H9 (cell line): ENCODE data around the gene PHLPP2. TPM values are rescaled to one million over a fixed set of nuclear protein-coding genes. Genes with fewer than 3 reads are reported as not detected.

Source experiments
- DNase-seq: peaks from one replicate; pipeline ENCODE4 v3.0.0-alpha.2; 2017
- H2AFZ ChIP-seq: one replicate; pipeline ENCODE4 v1.6.1; 2013; ENCODE audit warnings: mild to moderate bottlenecking, low read length, control low read depth, moderate library complexity
- H2AK5ac ChIP-seq: 2 replicates; pipeline ENCODE4 v1.6.1; 2013; ENCODE audit warnings: low read length, control low read depth, mixed read lengths; ENCODE audit not compliant: insufficient read length
- H2BK120ac ChIP-seq: one replicate; pipeline ENCODE4 v1.6.1; 2013; ENCODE audit warnings: low read depth, mild to moderate bottlenecking, low read length, control low read depth, inconsistent platforms; ENCODE audit not compliant: poor library complexity, severe bottlenecking
- H2BK12ac ChIP-seq: 2 replicates; pipeline ENCODE4 v1.6.1; 2013; ENCODE audit warnings: low read length, control low read depth, mixed read lengths, low read depth; ENCODE audit not compliant: insufficient read length
- H2BK15ac ChIP-seq: 2 replicates; pipeline ENCODE4 v1.6.1; 2013; ENCODE audit warnings: low read depth, low read length, control low read depth
- H2BK20ac ChIP-seq: one replicate; pipeline ENCODE4 v1.6.1; 2013; ENCODE audit warnings: low read depth, mild to moderate bottlenecking, low read length, control low read depth, inconsistent platforms; ENCODE audit not compliant: poor library complexity, severe bottlenecking
- H2BK5ac ChIP-seq: 2 replicates; pipeline ENCODE4 v1.6.1; 2013; ENCODE audit warnings: low read length, control low read depth, mixed read lengths; ENCODE audit not compliant: insufficient read length
- H3K14ac ChIP-seq: 2 replicates; pipeline ENCODE4 v1.6.1; 2013; ENCODE audit warnings: low read length, control low read depth; ENCODE audit not compliant: insufficient read depth
- H3K18ac ChIP-seq: 2 replicates; pipeline ENCODE4 v1.6.1; 2013; ENCODE audit warnings: low read depth, mild to moderate bottlenecking, mixed read lengths, low read length, control low read depth; ENCODE audit not compliant: insufficient read length
- H3K23ac ChIP-seq: 2 replicates; pipeline ENCODE4 v1.6.1; 2013; ENCODE audit warnings: low read length, control low read depth, mixed read lengths, low read depth; ENCODE audit not compliant: insufficient read length
- H3K23me2 ChIP-seq: 2 replicates; pipeline ENCODE4 v1.6.1; 2013; ENCODE audit warnings: low read depth, mild to moderate bottlenecking, mixed read lengths, low read length, control low read depth; ENCODE audit not compliant: insufficient read length, poor library complexity, severe bottlenecking
- H3K27ac ChIP-seq: 2 replicates; pipeline ENCODE4 v1.5.1; 2013; ENCODE audit warnings: low read length, control low read depth, mixed read lengths, low read depth; ENCODE audit not compliant: insufficient read length
- H3K27me3 ChIP-seq: 2 replicates; pipeline ENCODE4 v1.6.1; 2013; ENCODE audit warnings: low read length, control low read depth, inconsistent platforms; ENCODE audit not compliant: insufficient read depth
- H3K4ac ChIP-seq: 2 replicates; pipeline ENCODE4 v1.6.1; 2013; ENCODE audit warnings: low read depth, mild to moderate bottlenecking, control low read depth, inconsistent platforms, low read length, moderate library complexity
- H3K4me1 ChIP-seq: 2 replicates; pipeline ENCODE4 v1.6.1; 2013; ENCODE audit warnings: low read length, control low read depth, inconsistent platforms; ENCODE audit not compliant: insufficient read depth
- H3K4me2 ChIP-seq: 2 replicates; pipeline ENCODE4 v1.6.1; 2013; ENCODE audit warnings: low read length, control low read depth, mixed read lengths; ENCODE audit not compliant: insufficient read length, insufficient read depth
- H3K56ac ChIP-seq: 2 replicates; pipeline ENCODE4 v1.6.1; 2013; ENCODE audit warnings: low read depth, mild to moderate bottlenecking, mixed read lengths, low read length, control low read depth; ENCODE audit not compliant: insufficient read length
- H3K79me1 ChIP-seq: 2 replicates; pipeline ENCODE4 v1.6.1; 2013; ENCODE audit warnings: low read depth, mild to moderate bottlenecking, moderate library complexity, low read length, control low read depth, inconsistent platforms; ENCODE audit not compliant: insufficient read depth, poor library complexity, severe bottlenecking
- H3K79me2 ChIP-seq: 2 replicates; pipeline ENCODE4 v1.6.1; 2013; ENCODE audit warnings: low read length, control low read depth, inconsistent platforms; ENCODE audit not compliant: insufficient read depth
- H3K9ac ChIP-seq: 2 replicates; pipeline ENCODE4 v1.6.1; 2013; ENCODE audit warnings: low read length, control low read depth, mixed read lengths; ENCODE audit not compliant: insufficient read length; ENCODE audit errors: extremely low read depth
- H3K9me3 ChIP-seq: one replicate; pipeline ENCODE4 v1.6.1; 2013; ENCODE audit warnings: low read depth, low read length, inconsistent platforms; ENCODE audit not compliant: control insufficient read depth
- H3T11ph ChIP-seq: one replicate; pipeline ENCODE4 v1.6.1; 2013; ENCODE audit warnings: mild to moderate bottlenecking, low read length, control low read depth, inconsistent platforms
- H4K20me1 ChIP-seq: one replicate; pipeline ENCODE4 v1.6.1; 2013; ENCODE audit not compliant: control insufficient read depth, insufficient read length, insufficient read depth
- H4K5ac ChIP-seq: 2 replicates; pipeline ENCODE4 v1.6.1; 2013; ENCODE audit warnings: low read depth, mild to moderate bottlenecking, mixed read lengths, low read length, control low read depth; ENCODE audit not compliant: insufficient read length
- H4K8ac ChIP-seq: replicated peaks from 2 replicates; pipeline ENCODE4 v1.6.1; 2013; ENCODE audit warnings: low read length, control low read depth, mixed read lengths, low read depth; ENCODE audit not compliant: insufficient read length
- H4K91ac ChIP-seq: 2 replicates; pipeline ENCODE4 v1.6.1; 2013; ENCODE audit warnings: low read depth, mild to moderate bottlenecking, moderate library complexity, mixed read lengths, low read length, control low read depth; ENCODE audit not compliant: insufficient read length
- H3K27ac Mint-ChIP-seq, 3 experiments: 2 replicates in 2 of 3; 3 replicates in 1 of 3; pipeline ENCODE4 v1.8.0; 2020 to 2021; ENCODE audit warnings: mixed read lengths in 3 of 3, mild to moderate bottlenecking in 1 of 3, moderate library complexity in 1 of 3
- H3K27me3 Mint-ChIP-seq: 2 replicates; pipeline ENCODE4 v1.8.0; 2021; ENCODE audit warnings: low read depth, mild to moderate bottlenecking, moderate library complexity, mixed read lengths
- H3K36me3 Mint-ChIP-seq, 3 experiments: 2 replicates in 2 of 3; 3 replicates in 1 of 3; pipeline ENCODE4 v1.8.0; 2020 to 2021; ENCODE audit warnings: low read depth in 3 of 3, mixed read lengths in 3 of 3; ENCODE audit not compliant: insufficient read depth in 1 of 3
- H3K4me1 Mint-ChIP-seq, 2 experiments: 2 replicates each; pipeline ENCODE4 v1.8.0; 2020; ENCODE audit warnings: mixed read lengths in 2 of 2
- H3K4me3 Mint-ChIP-seq, 2 experiments: 2 replicates in 1 of 2; 3 replicates in 1 of 2; pipeline ENCODE4 v1.8.0; 2020 to 2021; ENCODE audit warnings: mild to moderate bottlenecking in 2 of 2, mixed read lengths in 2 of 2, moderate library complexity in 1 of 2
- H3K9me3 Mint-ChIP-seq, 2 experiments: 2 replicates in 1 of 2; 3 replicates in 1 of 2; pipeline ENCODE4 v1.8.0; 2020; ENCODE audit warnings: mild to moderate bottlenecking in 2 of 2, mixed read lengths in 2 of 2, moderate library complexity in 1 of 2
- WGBS: extraction: QIAGEN DNeasy Blood & Tissue Kit; methylation state at CpG from one replicate; pipeline ENCODE4 v1.1.7; 2013; ENCODE audit warnings: missing lambda C conversion rate, low lambda C conversion rate, mixed read lengths; ENCODE audit not compliant: insufficient read length; ENCODE audit errors: extremely low coverage; 5-methylcytosine and 5-hydroxymethylcytosine counted together
- total RNA-seq: library from RNA; stranded (reverse); gene quantifications from 2 replicates; pipeline ENCODE4 v1.2.1, GENCODE V29; 2021
- TF ChIP-seq, protein P1 (sequence below): fragments of 200-600 bp; sonication (generic); conservative IDR thresholded peaks from 3 replicates; pipeline ENCODE4 v1.8.0; 2021; ENCODE audit warnings: antibody characterized with exemption, mild to moderate bottlenecking

Gene PHLPP2
- total RNA-seq, 1 experiment from 2014 or later: 23.2 TPM

GRCh38 chr16:71627731-71628181, 96.7 kb downstream of the PHLPP2 start:
- Histone ChIP-seq H3K23ac (no peak overlapping the region), H3K9me3 (no peaks in the 10 kb centered on the region), H3K18ac (no peak overlapping the region), H3K4me2 (peak overlapping the region; percentile 45), H2AK5ac (no peak overlapping the region), H3K27me3 (no peaks in the 10 kb centered on the region), H2BK120ac (no peak overlapping the region), H3K56ac (no peak overlapping the region), H3K14ac (no peak overlapping the region), H4K20me1 (no peaks in the 10 kb centered on the region), H3K79me2 (no peaks in the 10 kb centered on the region), H3T11ph (no peak overlapping the region), H2AFZ (no peak overlapping the region), H3K4me1 (peaks cover 3% of the 10 kb centered on the region; the same call in 1 of the 2 replicates), H2BK12ac (no peak overlapping the region), H2BK20ac (no peak overlapping the region), H4K5ac (no peak overlapping the region), H3K9ac (no peak overlapping the region), H3K23me2 (no peaks in the 10 kb centered on the region), H4K8ac (no peak overlapping the region), H3K4ac (no peak overlapping the region), H2BK5ac (no peak overlapping the region), H3K79me1 (no peaks in the 10 kb centered on the region), H3K27ac (no peak overlapping the region), H4K91ac (no peak overlapping the region), H2BK15ac (no peak overlapping the region)
- Mint-ChIP-seq H3K9me3 (no peaks in the 10 kb centered on the region), H3K4me3 (peak overlapping the region; percentile 87 to 91), H3K36me3 (peaks cover 10 to 37% (median 33%) of the 10 kb centered on the region in 3 experiments; a peak in 6 of 7 replicates), H3K4me1 (peaks cover 16% of the 10 kb centered on the region in 2 experiments), H3K27ac (0 out of 7 replicates have a peak overlapping the region, but pooled peaks of 1 of the 3 experiments have one; percentile 49), H3K27me3 (no peaks in the 10 kb centered on the region; the same call in 1 of the 2 replicates)
- no CpG with 5 or more reads among the region's 7 CpGs for WGBS
- TF ChIP-seq, protein P1, sequence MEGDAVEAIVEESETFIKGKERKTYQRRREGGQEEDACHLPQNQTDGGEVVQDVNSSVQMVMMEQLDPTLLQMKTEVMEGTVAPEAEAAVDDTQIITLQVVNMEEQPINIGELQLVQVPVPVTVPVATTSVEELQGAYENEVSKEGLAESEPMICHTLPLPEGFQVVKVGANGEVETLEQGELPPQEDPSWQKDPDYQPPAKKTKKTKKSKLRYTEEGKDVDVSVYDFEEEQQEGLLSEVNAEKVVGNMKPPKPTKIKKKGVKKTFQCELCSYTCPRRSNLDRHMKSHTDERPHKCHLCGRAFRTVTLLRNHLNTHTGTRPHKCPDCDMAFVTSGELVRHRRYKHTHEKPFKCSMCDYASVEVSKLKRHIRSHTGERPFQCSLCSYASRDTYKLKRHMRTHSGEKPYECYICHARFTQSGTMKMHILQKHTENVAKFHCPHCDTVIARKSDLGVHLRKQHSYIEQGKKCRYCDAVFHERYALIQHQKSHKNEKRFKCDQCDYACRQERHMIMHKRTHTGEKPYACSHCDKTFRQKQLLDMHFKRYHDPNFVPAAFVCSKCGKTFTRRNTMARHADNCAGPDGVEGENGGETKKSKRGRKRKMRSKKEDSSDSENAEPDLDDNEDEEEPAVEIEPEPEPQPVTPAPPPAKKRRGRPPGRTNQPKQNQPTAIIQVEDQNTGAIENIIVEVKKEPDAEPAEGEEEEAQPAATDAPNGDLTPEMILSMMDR: peak; percentile 36; the same call in 2 of the 3 replicates
- no peak for DNase-seq
